PC-3 (cell line): ENCODE data around the gene ERI3. TPM values are rescaled to one million over a fixed set of nuclear protein-coding genes. Genes with fewer than 3 reads are reported as not detected.

Experiments used
- ATAC-seq: fragments of 200-7000 bp; cut with Tn5 transposase; 2 replicates; pipeline ENCODE4 v1.9.1; 2020; ENCODE audit warnings: mild to moderate bottlenecking, moderate library complexity
- BruUV-seq: library from RNA; stranded (reverse); fragments of 400-500 nt; replicated peaks from 2 replicates; lab custom pipeline; 2021; lab: Mats Ljungman, UMichigan
- CTCF ChIA-PET: fragments of 300-600 bp; sonication (Branson Sonifier 250); formaldehyde crosslinking; loops from one replicate; lab custom pipeline; 2022; ENCODE audit warnings: antibody characterized with exemption; lab: Charles Lee
- POLR2A ChIA-PET: fragments of 300-600 bp; sonication (Branson Sonifier 250); formaldehyde crosslinking; loops from one replicate; lab custom pipeline; 2022; ENCODE audit warnings: antibody characterized with exemption; ENCODE audit not compliant: unreplicated experiment; lab: Charles Lee
- DNase-seq: peaks from one replicate; pipeline ENCODE4 v3.0.0-alpha.2; 2015
- H2AFZ ChIP-seq: fragments of 300-600 bp; sonication (generic); 2 replicates; pipeline ENCODE4 v1.6.0; 2016; ENCODE audit warnings: antibody characterized with exemption, low read length
- H3F3A ChIP-seq: fragments of 300-600 bp; sonication (generic); one replicate; pipeline ENCODE4 v1.6.0; 2017; ENCODE audit warnings: antibody characterized with exemption, low read length, control low read depth, mild to moderate bottlenecking; ENCODE audit not compliant: unreplicated experiment
- H3K27ac ChIP-seq: fragments of 300-600 bp; sonication (generic); 2 replicates; pipeline ENCODE4 v1.5.1; 2016; ENCODE audit warnings: mild to moderate bottlenecking, low read length
- H3K27me3 ChIP-seq: fragments of 300-600 bp; sonication (generic); 2 replicates; pipeline ENCODE4 v1.6.1; 2016; ENCODE audit warnings: low read length, mixed read lengths
- H3K36me3 ChIP-seq: fragments of 300-600 bp; sonication (generic); 2 replicates; pipeline ENCODE4 v1.6.1; 2016; ENCODE audit warnings: low read depth, mixed run types, low read length, mixed read lengths
- H3K4me1 ChIP-seq: fragments of 300-600 bp; sonication (generic); 2 replicates; pipeline ENCODE4 v1.5.1; 2016; ENCODE audit warnings: low read length; ENCODE audit not compliant: insufficient read depth
- H3K4me2 ChIP-seq: fragments of 300-600 bp; sonication (generic); 2 replicates; pipeline ENCODE4 v1.6.0; 2016; ENCODE audit warnings: low read length
- H3K4me3 ChIP-seq: fragments of 300-600 bp; sonication (generic); 2 replicates; pipeline ENCODE4 v1.5.1; 2016; ENCODE audit warnings: mild to moderate bottlenecking, low read length, mixed read lengths
- H3K79me2 ChIP-seq: fragments of 300-600 bp; sonication (generic); 2 replicates; pipeline ENCODE4 v1.6.1; 2017; ENCODE audit warnings: low read length, mixed read lengths
- H3K9ac ChIP-seq: fragments of 300-600 bp; sonication (generic); 2 replicates; pipeline ENCODE4 v1.6.0; 2016; ENCODE audit warnings: mild to moderate bottlenecking, low read length
- H3K9me2 ChIP-seq: fragments of 300-600 bp; sonication (generic); replicated peaks from 2 replicates; pipeline ENCODE4 v1.6.1; 2016; ENCODE audit warnings: mixed run types, low read length, mixed read lengths
- H3K9me3 ChIP-seq: fragments of 300-600 bp; sonication (generic); 2 replicates; pipeline ENCODE4 v1.6.1; 2016; ENCODE audit warnings: low read length, mixed read lengths
- H4K20me1 ChIP-seq: fragments of 300-600 bp; sonication (generic); 2 replicates; pipeline ENCODE4 v1.6.1; 2016; ENCODE audit warnings: low read length, mixed read lengths
- CTCF ChIP-seq: fragments of 300-600 bp; sonication (generic); conservative IDR thresholded peaks from 2 replicates; pipeline ENCODE4 v1.5.1; 2017; ENCODE audit warnings: antibody characterized with exemption, low read depth, mild to moderate bottlenecking, low read length
- EZH2 ChIP-seq: fragments of 300-600 bp; sonication (generic); IDR thresholded peaks from one replicate; pipeline ENCODE4 v1.6.1; 2017; ENCODE audit warnings: antibody characterized with exemption, mild to moderate bottlenecking, low read length; ENCODE audit not compliant: unreplicated experiment
- EZH2phosphoT487 ChIP-seq: fragments of 300-600 bp; sonication (generic); IDR thresholded peaks from 2 replicates; pipeline ENCODE4 v1.6.1; 2018; ENCODE audit warnings: mild to moderate bottlenecking, antibody characterized with exemption, low read length, borderline replicate concordance
- intact Hi-C: fragments of 100-400 bp; cut with micrococcal nuclease; formaldehyde crosslinking; loops from 2 replicates; pipeline ENCODE4 v1.9.0; 2023
- total RNA-seq: library from RNA; depleted of rRNA; stranded (reverse); fragments of >200 nt; gene quantifications from 2 replicates; pipeline ENCODE4 v1.2.3, GENCODE V29; 2014

The ERI3 gene
- total RNA-seq, 1 experiment from 2014 or later, result 138 TPM

GRCh38 chr1:44236490-44237272 lies 118.4 kb downstream of the ERI3 start:
- ChIA-PET CTCF (no interaction called here), POLR2A (no interaction called here)
- Histone ChIP-seq H3K9ac (no peak overlapping the region), H4K20me1 (no peaks in the 10 kb centered on the region), H2AFZ (no peak overlapping the region), H3K4me1 (no peaks in the 10 kb centered on the region), H3K36me3 (no peaks in the 10 kb centered on the region), H3K27me3 (no peaks in the 10 kb centered on the region), H3K27ac (no peak overlapping the region), H3K4me2 (no peak overlapping the region), H3K9me3 (no peaks in the 10 kb centered on the region), H3K4me3 (no peak overlapping the region), H3K79me2 (no peaks in the 10 kb centered on the region), H3F3A (no peaks in the 10 kb centered on the region), H3K9me2 (no peaks in the 10 kb centered on the region)
- no peak for DNase-seq
- BruUV-seq, result no TSS peak
- no peak for ATAC-seq
- TF ChIP-seq EZH2phosphoT487 (no peak), CTCF (no peak), EZH2 (no peak)
- intact Hi-C loops, result no loop called here

GRCh38 chr1:44235808-44236207 lies 119.2 kb downstream of the ERI3 start:
- no peak for ATAC-seq
- H3K9me3 ChIP-seq, result no peaks in the 10 kb centered on the region
- no TSS peak for BruUV-seq

More at GRCh38 chr1:44235808-44236207, 119.2 kb downstream of the ERI3 start:
- Histone ChIP-seq H3K27me3 (no peaks in the 10 kb centered on the region), H3K36me3 (no peaks in the 10 kb centered on the region), H3F3A (no peaks in the 10 kb centered on the region), H3K4me2 (no peak overlapping the region), H3K4me1 (no peaks in the 10 kb centered on the region), H3K9me2 (no peaks in the 10 kb centered on the region), H3K79me2 (no peaks in the 10 kb centered on the region), H2AFZ (no peak overlapping the region), H3K9ac (no peak overlapping the region), H3K27ac (no peak overlapping the region), H4K20me1 (no peaks in the 10 kb centered on the region), H3K4me3 (no peak overlapping the region)
- intact Hi-C loops, result no loop called here
- ChIA-PET CTCF (no interaction called here), POLR2A (no interaction called here)
- no peak for DNase-seq
- TF ChIP-seq EZH2phosphoT487, result no peak
- TF ChIP-seq CTCF, result no peak
- TF ChIP-seq EZH2, result no peak
